ENCODE data around the gene LNPEP. TPM values are rescaled to one million over a fixed set of nuclear protein-coding genes. Genes with fewer than 3 reads are reported as not detected.
A peak's percentile ranks its signal among the peaks of the same experiment; 100 is the strongest.

LNPEP gene
- total RNA-seq, 3 donors from 2014 or later, result 64.6 to 71.2 (median 65.1) TPM

GRCh38 chr5:96932026-96932425 is 3.9 kb upstream of the LNPEP start:
- TF ChIP-seq CTCF (IDR thresholded peaks at IDR 0.05), result no peak
- TF ChIP-seq POLR2A (IDR thresholded peaks at IDR 0.05), result no peak
- no peak for TF ChIP-seq POLR2AphosphoS5 (IDR thresholded peaks at IDR 0.05)
- Histone ChIP-seq H3K27me3 (no peaks in the 10 kb centered on the region), H3K9me3 (no peaks in the 10 kb centered on the region), H3K4me1 (peaks cover 0 to 7% of the 10 kb centered on the region in 2 donors), H3K36me3 (no peaks in the 10 kb centered on the region), H3K27ac (no peak overlapping the region), H3K4me3 (no peak overlapping the region)
- intact Hi-C loops (cut with DNase I; ENCODE audit: low total_unique reads), result no loop called here
- no peak for DNase-seq (ENCODE audit: low spot score in 2 of 2)

- TF ChIP-seq POLR2AphosphoS5 (IDR thresholded peaks at IDR 0.05), result no peak
- no peak for TF ChIP-seq CTCF (IDR thresholded peaks at IDR 0.05)
- TF ChIP-seq POLR2A (IDR thresholded peaks at IDR 0.05), result no peak
- H3K4me3 ChIP-seq, result peak overlapping the region; percentile 79 to 91 (median 89)
- DNase-seq (ENCODE audit: low spot score in 2 of 2), result no peak
- H3K4me1 ChIP-seq, result peaks cover 0 to 7% of the 10 kb centered on the region in 2 donors
- no peaks in the 10 kb centered on the region for H3K27me3 ChIP-seq
- H3K27ac ChIP-seq, result peak overlapping the region; percentile 95 to 96
- H3K36me3 ChIP-seq, result no peaks in the 10 kb centered on the region
- no peaks in the 10 kb centered on the region for H3K9me3 ChIP-seq
- intact Hi-C loops (cut with DNase I; ENCODE audit: low total_unique reads), result no loop called here
These were observed 1.8 kb upstream of the LNPEP start for GRCh38 chr5:96933764-96934707.

GRCh38 chr5:96934708-96935558 is 947 bp upstream of the LNPEP start:
- Histone ChIP-seq H3K27me3 (no peaks in the 10 kb centered on the region), H3K36me3 (no peaks in the 10 kb centered on the region), H3K4me1 (peaks cover 0 to 7% of the 10 kb centered on the region in 2 donors), H3K4me3 (peak overlapping the region; percentile 79 to 91 (median 89)), H3K9me3 (no peaks in the 10 kb centered on the region), H3K27ac (peak overlapping the region; percentile 95 to 96)
- peak; percentile 83 to 86 for DNase-seq (ENCODE audit: low spot score in 2 of 2)
- TF ChIP-seq POLR2A (IDR thresholded peaks at IDR 0.05) (no peak), CTCF (IDR thresholded peaks at IDR 0.05) (peak in 1 of 3 donors; percentile 14), POLR2AphosphoS5 (IDR thresholded peaks at IDR 0.05) (peak; percentile 41 to 56 (median 47))
- intact Hi-C loops (cut with DNase I; ENCODE audit: low total_unique reads), result no loop called here

- peak overlapping the region; percentile 95 to 96 for H3K27ac ChIP-seq
- H3K9me3 ChIP-seq, result no peaks in the 10 kb centered on the region
- intact Hi-C loops (cut with DNase I; ENCODE audit: low total_unique reads), result no loop called here
- H3K27me3 ChIP-seq, result no peaks in the 10 kb centered on the region
- no peaks in the 10 kb centered on the region for H3K36me3 ChIP-seq
- H3K4me1 ChIP-seq, result peaks cover 0 to 7% of the 10 kb centered on the region in 2 donors
- H3K4me3 ChIP-seq, result peak overlapping the region; percentile 79 to 91 (median 89)
- no peak for TF ChIP-seq POLR2A (IDR thresholded peaks at IDR 0.05)
- DNase-seq (ENCODE audit: low spot score in 2 of 2), result peak in 1 of 2 donors; percentile 24
These were observed 796 bp downstream of the LNPEP start for GRCh38 chr5:96936431-96937320.

- Histone ChIP-seq H3K36me3 (no peaks in the 10 kb centered on the region), H3K4me3 (no peak overlapping the region), H3K27me3 (no peaks in the 10 kb centered on the region), H3K9me3 (no peaks in the 10 kb centered on the region), H3K27ac (no peak overlapping the region), H3K4me1 (no peaks in the 10 kb centered on the region)
- intact Hi-C loops (cut with DNase I; ENCODE audit: low total_unique reads), result no loop called here
- TF ChIP-seq POLR2AphosphoS5 (IDR thresholded peaks at IDR 0.05), result no peak
- TF ChIP-seq POLR2A (IDR thresholded peaks at IDR 0.05), result no peak
- TF ChIP-seq CTCF (IDR thresholded peaks at IDR 0.05), result no peak
- no peak for DNase-seq (ENCODE audit: low spot score in 2 of 2)
These were observed 4.7 kb downstream of the LNPEP start for GRCh38 chr5:96940586-96940985.

Measured in breast epithelium (tissue), 4 donors.